HG03565 (cell line): ENCODE data around the gene SH3BGRL2.
"Not testable (repeated sequence)": the region's sequence is repeated elsewhere in the genome, so short reads cannot be mapped to it uniquely, and the experiment has no call there.

ENCODE experiments used
- ATAC-seq: cut with Tn5 transposase; IDR thresholded peaks from one replicate; pipeline ENCODE4 v1.9.1; 2021; ENCODE audit warnings: mild to moderate bottlenecking, moderate library complexity; ENCODE audit not compliant: unreplicated experiment

Gene SH3BGRL2

DNA sequence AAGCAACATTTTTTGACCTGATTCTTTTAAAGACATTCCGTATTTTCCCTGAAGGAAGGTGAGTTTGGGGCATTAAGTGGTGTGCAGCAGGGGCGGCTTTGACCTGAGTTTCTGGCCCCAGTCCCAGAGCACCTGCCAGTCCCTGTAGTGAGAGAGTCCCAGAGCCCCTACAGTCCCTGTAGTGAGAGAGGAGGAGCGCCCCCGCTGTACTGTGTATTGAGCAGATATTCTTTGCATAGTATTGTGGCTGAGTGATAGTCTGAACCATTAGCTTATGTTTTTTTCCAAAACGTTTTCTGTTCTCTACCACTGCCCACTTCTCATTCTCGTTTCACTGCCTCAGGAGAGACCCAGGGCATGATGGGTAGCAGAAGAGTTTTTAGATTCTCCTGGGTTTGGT is 17.2 kb upstream of the SH3BGRL2 start:
- ATAC-seq: no peak

- ATAC-seq: no peak
Measured at GRCh38 chr6:79614326-79615305, 16.5 kb upstream of the SH3BGRL2 start.

DNA sequence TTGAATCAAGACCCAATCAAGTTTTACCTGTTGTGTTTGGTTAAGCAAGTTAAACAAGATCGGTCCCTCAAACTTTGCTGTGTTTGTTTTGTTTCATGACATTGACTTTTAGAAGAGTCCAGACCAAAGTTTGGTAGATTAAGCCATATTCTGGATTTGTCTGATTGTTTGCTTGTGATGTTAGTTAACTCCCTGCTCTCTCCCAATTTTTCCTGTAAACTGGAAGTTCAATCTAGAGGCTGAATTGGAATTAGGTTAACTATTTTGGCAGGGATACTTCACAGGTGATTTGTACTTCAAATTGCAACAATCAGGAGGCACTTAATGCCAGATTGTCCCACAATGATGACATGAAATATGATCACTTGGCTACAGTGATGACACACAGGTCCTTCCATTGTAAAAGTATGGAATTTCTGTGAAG is 13.6 kb upstream of the SH3BGRL2 start:
- ATAC-seq: no peak

DNA sequence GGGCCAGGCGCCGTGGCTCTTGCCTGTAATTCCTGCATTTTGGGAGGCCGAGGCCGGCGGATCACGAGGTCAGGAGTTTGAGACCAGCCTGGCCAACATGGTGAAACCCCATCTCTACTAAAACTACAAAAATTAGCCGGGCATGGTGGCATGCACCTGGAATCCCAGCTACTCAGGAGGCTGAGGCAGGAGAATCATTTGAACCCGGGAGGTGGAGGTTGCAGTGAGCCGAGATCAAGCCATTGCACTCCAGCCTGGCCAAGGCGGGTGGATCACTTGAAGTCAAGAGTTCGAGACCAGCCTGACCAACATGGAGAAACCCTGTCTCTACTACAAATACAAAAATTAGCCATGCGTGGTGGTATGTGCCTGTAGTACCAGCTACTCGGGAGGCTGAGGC is 12.7 kb upstream of the SH3BGRL2 start:
- not testable (repeated sequence) for ATAC-seq

GRCh38 chr6:79621579-79621978 is 9.6 kb upstream of the SH3BGRL2 start:
- no peak for ATAC-seq

DNA sequence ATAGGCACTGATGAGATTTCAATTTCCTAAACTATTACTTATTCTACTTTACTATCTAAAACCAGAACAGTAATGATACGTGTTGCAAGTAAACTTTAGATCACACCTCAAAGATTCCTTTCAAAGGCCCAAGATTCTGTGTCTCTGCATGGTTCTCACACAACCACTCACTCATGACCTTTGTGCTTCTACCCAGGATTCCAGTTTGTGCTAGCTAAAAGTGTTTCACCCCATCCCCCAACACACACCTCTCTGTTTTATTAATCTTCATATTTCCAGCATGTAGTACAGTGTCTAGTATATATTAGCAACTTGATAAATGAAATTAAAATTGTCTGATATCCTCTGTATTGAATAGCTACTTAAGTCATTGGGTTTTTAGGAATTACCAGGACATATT is 8.8 kb upstream of the SH3BGRL2 start:
- no peak for ATAC-seq

DNA sequence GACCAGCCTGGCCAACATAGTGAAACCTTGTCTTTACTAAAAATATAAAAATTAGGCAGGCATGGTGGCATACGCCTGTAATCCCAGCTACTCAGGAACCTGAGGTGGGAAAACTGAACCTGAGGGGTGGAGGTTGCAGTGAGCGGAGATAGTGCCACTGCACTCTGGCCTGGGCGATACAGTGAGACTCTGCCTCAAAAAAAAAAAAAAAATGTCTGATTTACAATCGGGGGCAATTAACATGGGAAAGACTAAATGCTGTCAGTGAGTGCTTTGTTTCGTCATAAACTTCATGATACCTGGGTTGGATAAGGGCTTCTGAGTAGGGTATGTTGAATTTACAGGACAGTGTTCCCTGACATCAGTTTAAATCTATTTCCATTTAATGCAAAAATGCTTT is 8.0 kb upstream of the SH3BGRL2 start:
- ATAC-seq: no peak

DNA sequence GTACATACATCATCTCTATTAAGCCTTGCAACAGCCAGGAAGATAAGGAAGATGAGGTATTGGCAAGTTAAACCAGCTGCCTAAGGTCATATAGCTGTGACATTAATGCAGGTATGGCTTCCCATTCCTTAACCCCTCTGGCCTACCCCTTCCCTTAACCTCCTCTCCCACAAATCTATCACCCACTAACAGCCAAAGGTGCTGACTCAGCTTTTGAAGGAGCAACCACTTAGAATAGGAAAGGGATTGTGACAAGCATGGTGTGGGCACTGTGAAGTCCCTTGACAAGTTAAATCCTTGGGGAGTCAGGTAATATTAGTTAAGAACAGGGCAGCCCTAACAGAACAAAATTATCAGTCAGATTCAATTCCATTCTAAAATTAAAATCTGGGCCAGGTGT is 5.4 kb upstream of the SH3BGRL2 start:
- ATAC-seq: no peak

GRCh38 chr6:79626811-79627210 is 4.3 kb upstream of the SH3BGRL2 start:
- ATAC-seq: no peak

- no peak for ATAC-seq
Measured at GRCh38 chr6:79627422-79627821, 3.7 kb upstream of the SH3BGRL2 start.

DNA sequence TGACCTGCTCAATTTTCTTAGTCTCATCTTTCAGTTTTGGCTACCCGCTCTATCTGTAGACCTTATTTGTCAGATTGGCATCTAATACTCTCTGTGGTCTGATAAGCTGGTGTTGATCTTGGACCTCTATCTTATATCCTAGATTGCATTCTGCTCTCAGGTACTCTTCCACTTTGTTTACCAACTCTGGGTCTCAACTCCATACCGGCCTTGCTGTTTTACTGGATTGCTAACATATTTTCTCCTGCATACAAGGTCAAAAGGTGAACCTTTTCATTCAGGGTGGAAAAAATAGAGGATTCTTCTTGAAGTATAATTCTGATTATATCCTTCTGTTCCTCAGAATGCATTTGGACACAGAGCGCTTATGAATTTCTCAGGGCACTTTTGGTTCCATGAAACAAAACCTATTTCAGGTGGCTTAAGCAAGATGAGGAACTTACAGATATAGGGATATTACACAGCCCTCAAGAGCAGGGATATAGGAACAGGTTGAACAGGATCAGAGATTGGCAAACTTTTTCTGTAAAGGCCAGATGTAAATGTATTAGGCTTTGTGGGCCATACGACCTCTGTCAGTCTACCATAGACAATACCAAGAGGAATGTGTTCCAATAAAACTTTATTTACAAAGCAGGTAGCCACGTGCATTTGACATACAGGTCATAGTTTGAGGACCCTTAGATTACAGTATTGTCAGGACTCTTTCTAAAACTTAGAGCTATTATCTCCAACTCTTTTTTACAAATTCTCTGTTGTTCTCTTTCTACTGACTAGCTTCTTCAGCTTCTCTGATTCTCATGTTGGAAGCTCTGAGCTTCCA is 2.5 kb upstream of the SH3BGRL2 start:
- no peak for ATAC-seq

GRCh38 chr6:79630380-79630882 is 698 bp upstream of the SH3BGRL2 start:
- ATAC-seq: no peak

- ATAC-seq: no peak
Measured at GRCh38 chr6:79631693-79632172, 604 bp downstream of the SH3BGRL2 start.

DNA sequence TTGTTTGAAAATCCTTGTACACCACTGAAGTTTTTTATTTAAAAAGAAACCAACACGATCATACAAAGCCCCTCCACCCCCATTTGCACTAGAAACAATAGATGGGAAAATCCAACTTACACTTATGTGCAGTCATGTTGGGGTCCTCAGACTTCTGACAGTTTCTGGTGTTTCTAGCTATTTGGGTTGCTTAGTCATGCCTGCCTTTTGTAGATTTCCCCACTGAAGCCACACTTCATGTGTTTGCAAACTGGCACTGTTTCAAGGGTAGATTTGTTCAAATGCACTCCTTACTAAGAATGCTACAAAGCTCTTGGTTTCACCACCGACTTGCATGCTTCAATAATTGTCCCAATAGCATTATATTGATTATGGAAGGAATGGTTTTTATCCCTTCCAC is 1.5 kb downstream of the SH3BGRL2 start:
- no peak for ATAC-seq

DNA sequence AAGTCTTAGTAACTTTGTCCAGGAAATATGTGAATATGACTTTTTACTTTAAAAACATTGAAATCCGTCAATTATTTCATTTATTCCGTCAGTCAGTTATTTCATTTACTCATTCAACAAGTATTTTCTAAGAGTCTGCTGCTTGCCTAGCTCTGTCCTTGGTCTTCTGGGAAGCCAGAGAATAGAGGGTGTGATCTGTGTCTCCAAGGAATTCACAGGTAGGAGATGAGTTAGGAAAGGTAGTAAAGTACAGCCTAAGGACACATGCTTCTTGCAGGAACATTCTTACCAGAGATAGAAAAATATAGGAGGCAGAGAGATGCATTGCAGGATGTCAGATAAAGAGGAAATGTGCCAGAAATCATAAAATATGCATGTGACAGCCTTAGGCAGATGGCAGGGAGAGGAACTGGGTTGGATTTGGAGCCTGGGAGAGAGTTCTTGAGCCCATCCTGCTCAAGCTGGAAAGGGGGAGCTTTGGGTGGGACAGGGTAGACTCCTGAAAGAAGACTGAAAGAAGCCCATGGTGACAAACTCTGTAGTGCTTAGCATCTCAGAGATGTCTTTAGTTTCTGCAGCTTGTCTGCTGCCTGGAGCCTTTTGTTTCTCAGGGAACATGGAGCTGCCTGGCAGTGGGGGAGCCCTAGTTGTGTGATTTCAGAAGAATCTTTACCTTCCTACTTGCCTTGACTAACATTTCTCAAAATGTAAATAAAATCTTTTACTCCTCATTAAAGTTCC is 3.5 kb downstream of the SH3BGRL2 start:
- ATAC-seq: no peak

DNA sequence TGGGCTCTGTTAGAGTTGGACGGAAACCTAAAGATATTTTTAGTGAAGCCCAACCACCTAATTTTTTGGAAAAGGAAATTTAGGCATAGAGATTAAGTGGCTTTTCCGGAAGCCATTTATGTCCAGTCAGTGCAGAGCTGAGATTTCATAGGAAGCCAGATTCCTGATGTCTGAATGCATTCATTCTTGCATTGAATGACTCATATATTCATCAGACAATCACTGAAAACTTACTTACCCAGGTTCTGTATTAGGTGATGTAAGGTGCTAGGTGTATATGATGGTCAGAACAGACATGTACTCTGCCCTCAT is 4.1 kb downstream of the SH3BGRL2 start:
- ATAC-seq: no peak

DNA sequence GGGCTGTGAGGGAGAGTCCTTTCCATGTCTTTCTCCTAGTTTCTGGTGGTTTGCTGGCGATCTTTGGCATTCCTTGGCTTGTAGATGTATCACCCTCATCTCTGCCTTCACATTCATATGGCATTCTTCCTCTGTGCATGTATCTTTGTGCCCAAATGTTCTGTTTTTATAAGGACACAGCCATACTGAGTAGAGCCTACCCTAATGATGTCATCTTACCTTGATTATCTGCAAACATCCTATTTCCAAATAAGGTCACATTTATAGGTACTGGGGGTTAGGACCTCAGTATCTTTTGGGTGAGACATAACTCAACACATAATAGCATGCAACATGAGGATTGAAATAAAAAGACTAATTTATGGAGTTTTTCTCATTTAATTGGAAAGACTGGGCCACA is 5.5 kb downstream of the SH3BGRL2 start:
- ATAC-seq: no peak

DNA sequence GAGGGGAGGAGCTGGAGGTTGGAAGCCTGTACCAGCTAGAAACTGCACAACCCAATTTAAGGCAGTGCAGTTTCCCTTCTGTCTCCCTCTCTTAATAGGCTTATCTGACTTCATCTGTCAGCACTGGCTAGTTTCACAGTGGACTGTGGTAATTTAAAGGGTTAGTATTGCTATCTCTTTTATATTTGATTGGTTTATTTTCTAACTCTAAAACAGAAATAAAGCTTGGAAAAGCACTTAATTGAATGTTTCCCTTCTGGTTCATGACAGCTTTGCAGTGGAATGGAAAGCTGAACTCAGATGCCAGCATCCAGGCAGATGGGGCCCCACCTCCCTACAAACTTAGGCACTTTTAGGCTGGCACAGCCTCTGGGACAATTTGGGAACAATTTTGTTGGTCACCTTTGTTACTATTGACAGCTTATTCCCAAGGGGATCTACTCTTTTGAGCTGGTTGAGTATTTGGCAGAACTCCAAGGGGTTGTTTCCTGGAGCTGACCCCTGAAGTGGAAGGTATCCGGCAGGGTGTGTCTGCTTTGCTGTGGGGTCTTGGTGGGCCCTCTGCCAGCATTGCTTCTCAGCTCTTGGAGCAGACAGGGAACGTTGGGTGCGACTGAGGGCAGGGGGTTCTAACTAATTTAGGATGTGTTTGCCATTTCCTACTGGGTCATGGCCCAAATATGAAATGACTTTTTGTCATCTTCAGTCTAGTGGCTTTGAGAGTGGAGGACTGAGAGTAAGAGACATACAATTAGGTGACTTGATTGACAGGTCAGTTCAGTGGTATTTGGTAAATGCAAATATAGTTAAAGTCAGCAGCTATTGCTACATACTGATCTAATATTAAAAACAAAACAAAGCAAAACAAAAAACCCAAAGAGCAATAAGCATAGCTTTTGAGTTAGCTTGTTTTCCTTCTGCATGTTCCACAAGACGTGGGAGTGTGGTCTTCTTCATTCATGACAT is 9.3 kb downstream of the SH3BGRL2 start:
- no peak for ATAC-seq

GRCh38 chr6:79646006-79646405 is 14.9 kb downstream of the SH3BGRL2 start:
- no peak for ATAC-seq

- ATAC-seq: no peak
Measured at GRCh38 chr6:79646561-79646960, 15.4 kb downstream of the SH3BGRL2 start.
